GM18519 (cell line): ENCODE data around the gene FGF14.
"Not testable (repeated sequence)": the region's sequence is repeated elsewhere in the genome, so short reads cannot be mapped to it uniquely, and the experiment has no call there.

ENCODE experiments used
- ATAC-seq: cut with Tn5 transposase; IDR thresholded peaks from one replicate; pipeline ENCODE4 v1.9.1; 2021; ENCODE audit warnings: mild to moderate bottlenecking, moderate library complexity; ENCODE audit not compliant: unreplicated experiment, low FRiP score

Gene FGF14

GRCh38 chr13:102141625-102142472 is 260.0 kb downstream of the FGF14 start:
- peak; percentile 64 for ATAC-seq

DNA sequence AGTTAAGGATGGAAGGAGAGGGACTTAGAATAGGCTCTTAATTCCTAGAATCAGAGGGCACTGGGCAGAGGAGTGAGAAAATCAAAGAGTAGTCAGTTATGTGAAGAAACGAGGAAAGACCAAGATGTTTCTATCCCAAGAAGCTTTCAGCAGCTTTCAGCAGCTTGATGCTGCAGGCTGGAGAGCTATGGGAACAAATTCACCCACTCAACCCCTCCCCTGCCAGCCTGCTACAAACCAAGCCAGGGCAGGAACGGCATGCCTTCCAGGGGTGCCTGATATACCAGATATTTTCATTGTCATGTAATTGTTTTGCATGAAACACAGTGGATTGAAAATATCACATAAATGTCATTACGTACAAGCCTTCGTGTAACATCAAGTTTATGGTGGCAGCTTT is 262.2 kb downstream of the FGF14 start:
- ATAC-seq, result no peak

- ATAC-seq, result no peak
Measured at GRCh38 chr13:102138635-102139190, 263.1 kb downstream of the FGF14 start.

- ATAC-seq, result not testable (repeated sequence)
Measured at GRCh38 chr13:102137904-102138303, 263.9 kb downstream of the FGF14 start.

DNA sequence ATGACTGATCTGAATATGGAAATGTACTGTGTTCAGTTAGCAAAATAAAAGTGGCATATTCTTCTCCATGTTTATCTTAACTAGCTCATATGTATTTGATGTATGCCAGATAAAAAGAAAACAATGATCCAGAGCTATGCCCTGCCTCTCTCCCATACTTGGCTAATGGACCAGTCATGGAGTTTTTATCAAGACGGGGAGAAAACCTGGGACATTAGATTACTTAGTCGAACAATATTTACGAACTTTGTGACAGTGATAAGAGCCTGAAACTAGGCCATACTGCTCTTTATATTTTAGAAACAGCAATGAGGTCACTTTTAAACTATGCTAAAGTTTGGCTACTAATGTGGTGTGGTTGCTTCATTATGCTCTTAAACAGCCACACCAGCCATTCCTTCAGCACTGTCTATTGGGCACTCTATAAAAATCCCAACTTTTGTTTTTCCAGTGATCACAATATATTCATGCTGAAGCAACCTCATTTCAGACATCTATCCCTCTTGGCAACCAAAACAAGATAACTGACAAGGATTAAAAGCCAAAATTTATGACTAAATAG is 265.0 kb downstream of the FGF14 start:
- no peak for ATAC-seq

- no peak for ATAC-seq
Measured at GRCh38 chr13:102132777-102133295, 269.0 kb downstream of the FGF14 start.

DNA sequence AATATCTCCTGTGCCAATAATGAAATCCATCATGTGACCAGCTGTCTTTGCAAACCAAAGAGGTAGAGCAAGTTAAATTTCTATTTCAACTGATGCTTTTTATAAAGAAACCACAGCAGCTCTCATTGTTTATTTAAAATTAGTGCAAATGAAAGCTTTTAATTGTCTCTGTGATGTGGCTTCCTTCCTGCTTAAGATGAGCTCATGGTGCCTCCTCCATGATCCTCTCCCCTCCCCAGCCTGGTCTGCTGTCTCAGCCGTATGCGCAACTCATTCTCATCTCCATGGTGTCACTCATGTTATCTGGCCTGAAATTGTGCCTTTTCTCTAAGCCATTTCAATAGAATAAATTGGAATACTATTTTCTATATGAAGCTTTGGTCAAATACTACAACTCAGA is 270.6 kb downstream of the FGF14 start:
- no peak for ATAC-seq

GRCh38 chr13:102128216-102128810 is 273.5 kb downstream of the FGF14 start:
- peak; percentile 84 for ATAC-seq

- ATAC-seq, result no peak
Measured at GRCh38 chr13:102127153-102127552, 274.7 kb downstream of the FGF14 start.

- no peak for ATAC-seq
Measured at GRCh38 chr13:102122147-102122546, 279.7 kb downstream of the FGF14 start.

DNA sequence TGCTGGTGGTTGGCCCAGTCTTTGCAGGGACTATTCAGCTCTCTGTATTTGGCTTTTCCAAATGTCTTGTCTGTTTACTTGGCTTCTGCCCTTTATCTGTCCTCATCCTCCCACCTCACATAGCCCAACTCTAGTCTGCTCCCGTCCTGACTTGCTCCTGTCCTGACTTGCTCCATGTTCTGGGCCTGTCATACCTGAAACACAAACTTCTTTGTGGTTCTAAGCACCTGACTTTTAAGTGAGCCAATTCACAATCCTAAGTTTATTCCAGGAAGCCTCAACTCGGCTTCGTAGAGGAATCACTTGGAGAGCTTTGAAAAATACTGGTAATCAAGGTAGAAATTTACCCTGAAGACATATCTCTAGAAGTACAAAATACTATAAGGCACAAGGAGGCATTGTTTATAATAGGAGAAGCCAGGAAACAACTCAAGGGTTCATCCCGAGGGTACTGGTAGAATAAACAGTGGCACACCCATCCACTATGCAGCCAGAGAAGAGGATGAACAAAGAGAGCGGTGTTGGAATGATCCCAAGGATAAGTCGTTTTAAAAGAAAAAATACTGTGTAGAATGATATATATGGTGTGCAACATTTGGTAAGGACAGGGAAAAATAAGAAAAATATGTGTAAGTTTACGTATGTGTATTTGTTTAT is 284.5 kb downstream of the FGF14 start:
- no peak for ATAC-seq

GRCh38 chr13:102103469-102103868 is 298.4 kb downstream of the FGF14 start:
- no peak for ATAC-seq

GRCh38 chr13:102100234-102100633 is 301.6 kb downstream of the FGF14 start:
- no peak for ATAC-seq

- no peak for ATAC-seq
Measured at GRCh38 chr13:102097708-102098107, 304.1 kb downstream of the FGF14 start.

- ATAC-seq, result not testable (repeated sequence)
Measured at GRCh38 chr13:102093288-102093687, 308.6 kb downstream of the FGF14 start.

DNA sequence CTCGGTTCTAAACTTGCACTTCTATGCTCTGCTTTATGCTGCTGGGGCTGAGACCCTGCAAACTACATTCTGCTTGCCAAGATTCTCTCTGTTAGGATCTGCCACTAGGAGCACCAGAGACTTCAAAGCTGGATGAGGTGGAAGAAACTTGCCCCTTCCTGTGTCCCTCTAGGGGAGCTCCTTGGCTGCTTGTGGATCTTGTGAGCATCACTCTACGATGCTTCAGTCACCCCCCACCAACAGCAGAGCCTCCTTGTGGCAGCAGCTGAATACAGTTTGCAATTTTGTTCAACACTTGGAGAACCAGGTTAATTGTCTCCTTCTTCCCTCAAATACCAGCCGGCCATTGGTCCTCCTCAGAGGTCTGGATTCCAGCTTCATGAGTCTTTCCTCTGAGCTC is 310.6 kb downstream of the FGF14 start:
- ATAC-seq, result no peak

- ATAC-seq, result no peak
Measured at GRCh38 chr13:102090532-102090931, 311.3 kb downstream of the FGF14 start.

- no peak for ATAC-seq
Measured at GRCh38 chr13:102089722-102090121, 312.1 kb downstream of the FGF14 start.

DNA sequence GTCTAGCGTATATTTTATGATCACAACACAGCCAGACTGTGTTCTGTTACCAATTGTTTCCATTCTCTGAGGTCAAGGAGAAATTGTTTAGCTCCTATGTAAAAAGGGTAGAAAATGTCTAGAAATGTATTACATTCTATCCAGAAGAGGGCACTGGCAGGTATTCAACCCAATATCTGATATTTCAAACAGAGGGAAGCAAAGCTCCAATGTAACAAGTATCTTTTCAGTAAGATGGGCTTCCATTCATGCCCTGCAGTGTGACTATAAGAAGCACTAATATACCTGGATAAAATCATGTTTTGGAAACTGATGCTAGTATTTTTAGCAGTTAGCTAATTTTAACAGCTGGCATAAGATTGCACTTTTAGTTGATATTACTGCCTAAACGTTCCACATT is 312.7 kb downstream of the FGF14 start:
- no peak for ATAC-seq

DNA sequence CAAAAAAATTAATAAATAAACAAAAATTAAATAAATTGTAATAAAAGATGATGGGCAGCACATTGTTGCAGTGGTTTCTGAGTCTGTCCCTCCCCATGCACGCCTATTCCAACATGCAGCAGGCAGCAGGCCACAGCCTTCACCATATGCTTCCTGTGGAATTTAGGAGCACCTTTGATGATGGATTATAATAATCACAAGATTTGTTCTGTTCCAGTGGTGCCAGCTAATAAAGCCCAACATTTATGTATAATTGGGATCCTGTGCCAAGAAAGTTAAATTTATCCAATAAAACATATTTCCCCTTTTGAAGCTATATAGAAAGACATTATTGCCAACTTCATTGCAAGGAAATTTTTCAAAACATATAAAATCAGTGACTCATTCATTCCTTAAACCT is 328.6 kb downstream of the FGF14 start:
- no peak for ATAC-seq

GRCh38 chr13:102071711-102072110 is 330.1 kb downstream of the FGF14 start:
- no peak for ATAC-seq
